ENCODE results near the gene GPC6.

The GPC6 gene

GRCh38 chr13:94329754-94330551 is 1103.3 kb downstream of the GPC6 start:
- TF ChIP-seq CTCF (IDR thresholded peaks at IDR 0.05; ENCODE audit: borderline replicate concordance, insufficient read depth, low read depth, low read length): no peak
- H3K4me3 ChIP-seq (ENCODE audit: low read depth, low read length): no peak overlapping the region

- H3K4me3 ChIP-seq (ENCODE audit: low read depth, low read length): no peak overlapping the region
- TF ChIP-seq CTCF (IDR thresholded peaks at IDR 0.05; ENCODE audit: borderline replicate concordance, insufficient read depth, low read depth, low read length): no peak
These were observed 1104.0 kb downstream of the GPC6 start for GRCh38 chr13:94330552-94331071.

- H3K4me3 ChIP-seq (ENCODE audit: low read depth, low read length): no peak overlapping the region
- no peak for TF ChIP-seq CTCF (IDR thresholded peaks at IDR 0.05; ENCODE audit: borderline replicate concordance, insufficient read depth, low read depth, low read length)
These were observed 1104.7 kb downstream of the GPC6 start for GRCh38 chr13:94331281-94331680.

- no peak overlapping the region for H3K4me3 ChIP-seq (ENCODE audit: low read depth, low read length)
- no peak for TF ChIP-seq CTCF (IDR thresholded peaks at IDR 0.05; ENCODE audit: borderline replicate concordance, insufficient read depth, low read depth, low read length)
These were observed 1105.9 kb downstream of the GPC6 start for GRCh38 chr13:94332359-94333096.

- no peak for TF ChIP-seq CTCF (IDR thresholded peaks at IDR 0.05; ENCODE audit: borderline replicate concordance, insufficient read depth, low read depth, low read length)
These were observed 1106.7 kb downstream of the GPC6 start for GRCh38 chr13:94333131-94333820.

GRCh38 chr13:94335761-94336526 is 1109.3 kb downstream of the GPC6 start:
- TF ChIP-seq CTCF (IDR thresholded peaks at IDR 0.05; ENCODE audit: borderline replicate concordance, insufficient read depth, low read depth, low read length): no peak
- no peak overlapping the region for H3K4me3 ChIP-seq (ENCODE audit: low read depth, low read length)

More at GRCh38 chr13:94333131-94333820, 1106.7 kb downstream of the GPC6 start:
- H3K4me3 ChIP-seq (ENCODE audit: low read depth, low read length): no peak overlapping the region

Measured in GM12875 (cell line).